Panc1 (cell line): Measurements from ENCODE around the gene SPARC. TPM values are rescaled to one million over a fixed set of nuclear protein-coding genes. Genes with fewer than 3 reads are reported as not detected.

ENCODE experiments used
- ATAC-seq: fragments of 200-7000 bp; cut with Tn5 transposase; 2 replicates; pipeline ENCODE4 v1.9.1; 2020; ENCODE audit warnings: mild to moderate bottlenecking, moderate library complexity
- BruUV-seq: library from RNA; stranded (reverse); fragments of 400-500 nt; replicated peaks from 2 replicates; lab custom pipeline; 2021; lab: Mats Ljungman, UMichigan
- CTCF ChIA-PET: fragments of 300-600 bp; sonication (Branson Sonifier 250); formaldehyde crosslinking; loops from one replicate; lab custom pipeline; 2022; ENCODE audit warnings: antibody characterized with exemption; lab: Charles Lee
- POLR2A ChIA-PET: fragments of 300-600 bp; sonication (Branson Sonifier 250); formaldehyde crosslinking; loops from one replicate; lab custom pipeline; 2022; ENCODE audit warnings: antibody characterized with exemption; lab: Charles Lee
- DNase-seq: peaks from one replicate; pipeline ENCODE4 v3.0.0-alpha.2; 2010; ENCODE audit warnings: low read depth, low spot score
- H3K27ac ChIP-seq: 2 replicates; pipeline ENCODE4 v1.5.1; 2011; ENCODE audit warnings: mild to moderate bottlenecking, low read length, inconsistent platforms
- H3K27me3 ChIP-seq: fragments of 200-500 bp; sonication (Bioruptor generic); 2 replicates; pipeline ENCODE4 v1.6.0; 2014; ENCODE audit warnings: low read length, inconsistent platforms; ENCODE audit not compliant: control insufficient read depth, insufficient read depth
- H3K36me3 ChIP-seq: fragments of 200-500 bp; sonication (Bioruptor generic); 2 replicates; pipeline ENCODE4 v1.5.1; 2014; ENCODE audit warnings: inconsistent platforms, mild to moderate bottlenecking, low read length, moderate library complexity; ENCODE audit not compliant: control insufficient read depth, insufficient read depth
- H3K4me1 ChIP-seq: 2 replicates; pipeline ENCODE4 v1.5.1; 2011; ENCODE audit warnings: inconsistent platforms, mild to moderate bottlenecking, low read length, moderate library complexity; ENCODE audit not compliant: control insufficient read depth, insufficient read depth
- H3K4me3 ChIP-seq, 2 experiments: 2 replicates each; pipeline ENCODE4 v1.5.1; 2011 to 2012; ENCODE audit warnings: low read depth in 2 of 2, low read length in 2 of 2, mild to moderate bottlenecking in 2 of 2, inconsistent platforms in 1 of 2, moderate library complexity in 1 of 2
- H3K9me3 ChIP-seq: fragments of 200-500 bp; sonication (Bioruptor generic); 2 replicates; pipeline ENCODE4 v1.5.1; 2014; ENCODE audit warnings: low read depth, mild to moderate bottlenecking, inconsistent platforms, low read length, moderate library complexity; ENCODE audit not compliant: control insufficient read depth, insufficient read depth
- CTCF ChIP-seq: fragments of 450-650 bp; IDR thresholded peaks from 2 replicates; pipeline ENCODE4 v1.5.1; 2017; ENCODE audit warnings: mild to moderate bottlenecking
- POLR2AphosphoS5 ChIP-seq: IDR thresholded peaks from 2 replicates; pipeline ENCODE4 v1.6.1; 2012; ENCODE audit warnings: mild to moderate bottlenecking, low read depth, low read length, moderate library complexity
- SIN3A ChIP-seq: IDR thresholded peaks from 2 replicates; pipeline ENCODE4 v1.6.1; 2012; ENCODE audit warnings: low read depth, mild to moderate bottlenecking, low read length, moderate library complexity, borderline replicate concordance; ENCODE audit not compliant: insufficient read depth
- TCF7L2 ChIP-seq: IDR thresholded peaks from 2 replicates; pipeline ENCODE4 v1.6.1; 2011; ENCODE audit warnings: mild to moderate bottlenecking, low read depth, low read length, inconsistent platforms
- in situ Hi-C: cut with HindIII; loops from 2 replicates; pipeline ENCODE4 v1.10.0; 2016; ENCODE audit warnings: low sequenced_read_pairs, low pct_unique_long_range_greater_than_20kb
- intact Hi-C: fragments of 100-400 bp; cut with micrococcal nuclease; formaldehyde crosslinking; loops from one replicate; pipeline ENCODE4 v1.10.0; 2022; ENCODE audit not compliant: unreplicated experiment
- total RNA-seq: library from RNA; stranded (reverse); gene quantifications from one replicate; pipeline ENCODE4 v1.2.1, GENCODE V29; 2021; ENCODE audit not compliant: unreplicated experiment
- TF ChIP-seq, protein P1 (sequence below), 2 experiments: IDR thresholded peaks; 2 replicates each; pipeline ENCODE4 v1.6.1; 2011 to 2012; ENCODE audit warnings: low read depth in 2 of 2, control low read depth in 1 of 2, low read length in 1 of 2, mild to moderate bottlenecking in 1 of 2, moderate library complexity in 1 of 2; ENCODE audit not compliant: insufficient read depth in 1 of 2

SPARC gene
- total RNA-seq, 1 experiment from 2014 or later: 228 TPM

GRCh38 chr5:151622367-151623088 is 64.2 kb downstream of the SPARC start:
- TF ChIP-seq, protein P1, sequence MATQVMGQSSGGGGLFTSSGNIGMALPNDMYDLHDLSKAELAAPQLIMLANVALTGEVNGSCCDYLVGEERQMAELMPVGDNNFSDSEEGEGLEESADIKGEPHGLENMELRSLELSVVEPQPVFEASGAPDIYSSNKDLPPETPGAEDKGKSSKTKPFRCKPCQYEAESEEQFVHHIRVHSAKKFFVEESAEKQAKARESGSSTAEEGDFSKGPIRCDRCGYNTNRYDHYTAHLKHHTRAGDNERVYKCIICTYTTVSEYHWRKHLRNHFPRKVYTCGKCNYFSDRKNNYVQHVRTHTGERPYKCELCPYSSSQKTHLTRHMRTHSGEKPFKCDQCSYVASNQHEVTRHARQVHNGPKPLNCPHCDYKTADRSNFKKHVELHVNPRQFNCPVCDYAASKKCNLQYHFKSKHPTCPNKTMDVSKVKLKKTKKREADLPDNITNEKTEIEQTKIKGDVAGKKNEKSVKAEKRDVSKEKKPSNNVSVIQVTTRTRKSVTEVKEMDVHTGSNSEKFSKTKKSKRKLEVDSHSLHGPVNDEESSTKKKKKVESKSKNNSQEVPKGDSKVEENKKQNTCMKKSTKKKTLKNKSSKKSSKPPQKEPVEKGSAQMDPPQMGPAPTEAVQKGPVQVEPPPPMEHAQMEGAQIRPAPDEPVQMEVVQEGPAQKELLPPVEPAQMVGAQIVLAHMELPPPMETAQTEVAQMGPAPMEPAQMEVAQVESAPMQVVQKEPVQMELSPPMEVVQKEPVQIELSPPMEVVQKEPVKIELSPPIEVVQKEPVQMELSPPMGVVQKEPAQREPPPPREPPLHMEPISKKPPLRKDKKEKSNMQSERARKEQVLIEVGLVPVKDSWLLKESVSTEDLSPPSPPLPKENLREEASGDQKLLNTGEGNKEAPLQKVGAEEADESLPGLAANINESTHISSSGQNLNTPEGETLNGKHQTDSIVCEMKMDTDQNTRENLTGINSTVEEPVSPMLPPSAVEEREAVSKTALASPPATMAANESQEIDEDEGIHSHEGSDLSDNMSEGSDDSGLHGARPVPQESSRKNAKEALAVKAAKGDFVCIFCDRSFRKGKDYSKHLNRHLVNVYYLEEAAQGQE (IDR thresholded peaks at IDR 0.05; ENCODE audit: insufficient read depth in 1 of 2, low read depth in 2 of 2, low read length in 1 of 2): no peak
- no peak for TF ChIP-seq SIN3A
- no peak for TF ChIP-seq CTCF
- no peak for TF ChIP-seq TCF7L2
- TF ChIP-seq POLR2AphosphoS5: no peak
- no peaks in the 10 kb centered on the region for H3K27me3 ChIP-seq
- H3K9me3 ChIP-seq: no peaks in the 10 kb centered on the region
- POLR2A ChIA-PET: no interaction called here
- H3K27ac ChIP-seq: no peak overlapping the region
- CTCF ChIA-PET: no interaction called here
- ATAC-seq (no peak), DNase-seq (no peak)
- no peaks in the 10 kb centered on the region for H3K36me3 ChIP-seq
- H3K4me3 ChIP-seq: no peak overlapping the region
- intact Hi-C loops (no loop called here), in situ Hi-C loops (no loop called here)
- no peaks in the 10 kb centered on the region for H3K4me1 ChIP-seq
- no TSS peak for BruUV-seq

DNA sequence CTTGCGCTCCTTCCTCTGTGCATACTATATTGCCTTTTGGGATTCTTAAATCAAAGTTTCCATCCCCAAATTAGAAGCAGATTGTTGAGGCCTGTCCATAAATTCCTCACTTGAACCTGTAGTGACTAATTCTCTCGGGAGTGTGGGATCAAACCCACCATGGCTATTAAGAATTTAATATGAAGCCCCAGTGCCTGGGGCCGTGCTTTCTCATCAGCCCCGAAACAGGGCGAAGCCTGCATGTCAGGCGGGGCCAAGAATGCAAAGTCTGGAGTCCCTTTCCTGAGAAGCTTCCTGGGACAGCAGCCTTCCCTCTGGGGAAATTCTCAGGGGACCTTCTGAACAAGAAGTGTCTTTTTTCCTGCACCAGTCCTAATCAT is 66.3 kb downstream of the SPARC start:
- Histone ChIP-seq H3K27ac (no peak overlapping the region), H3K36me3 (no peaks in the 10 kb centered on the region), H3K27me3 (no peaks in the 10 kb centered on the region), H3K4me3 (no peak overlapping the region), H3K9me3 (no peaks in the 10 kb centered on the region), H3K4me1 (0 out of 2 replicates have a peak, but pooled peaks cover 2% of the 10 kb centered on the region)
- ATAC-seq (no peak), DNase-seq (no peak)
- ChIA-PET CTCF (no interaction called here), POLR2A (no interaction called here)
- no TSS peak for BruUV-seq
- in situ Hi-C loops (no loop called here), intact Hi-C loops (no loop called here)
- TF ChIP-seq, protein P1 (IDR thresholded peaks at IDR 0.05; ENCODE audit: insufficient read depth in 1 of 2, low read depth in 2 of 2, low read length in 1 of 2): no peak
- TF ChIP-seq SIN3A (no peak), POLR2AphosphoS5 (no peak), CTCF (no peak), TCF7L2 (no peak)
